Measurements from ENCODE around the gene TTC21A. TPM values are rescaled to one million over a fixed set of nuclear protein-coding genes. Genes with fewer than 3 reads are reported as not detected.

TTC21A gene
- total RNA-seq, 1 experiment from 2014 or later = 1.7 TPM

GRCh38 chr3:39121621-39122020 is 14.1 kb downstream of the TTC21A start:
- Histone ChIP-seq H3K4me1 (ENCODE audit: insufficient read depth, low read length) (no peaks in the 10 kb centered on the region; the same call in 1 of the 2 replicates), H2BK15ac (ENCODE audit: low read depth, low read length) (no peak overlapping the region), H2AFZ (ENCODE audit: low read length) (no peak overlapping the region), H3K9me3 (ENCODE audit: control insufficient read depth, low read depth, low read length) (no peaks in the 10 kb centered on the region), H4K8ac (replicated peaks; ENCODE audit: insufficient read length, low read depth, low read length) (no peak overlapping the region), H3K23me2 (ENCODE audit: insufficient read length, low read depth, low read length, poor library complexity, severe bottlenecking) (no peaks in the 10 kb centered on the region), H3K4ac (ENCODE audit: low read depth, low read length) (no peak overlapping the region), H4K20me1 (ENCODE audit: control insufficient read depth, insufficient read depth, insufficient read length) (peaks cover 4% of the 10 kb centered on the region), H2AK5ac (ENCODE audit: insufficient read length, low read length) (no peak overlapping the region), H3K27ac (ENCODE audit: insufficient read length, low read depth, low read length) (no peak overlapping the region), H2BK12ac (ENCODE audit: insufficient read length, low read depth, low read length) (no peak overlapping the region), H3K23ac (ENCODE audit: insufficient read length, low read depth, low read length) (no peak overlapping the region), H3K4me2 (ENCODE audit: insufficient read depth, insufficient read length, low read length) (no peak overlapping the region), H3K9ac (ENCODE audit: extremely low read depth, insufficient read length, low read length) (no peak overlapping the region), H3T11ph (ENCODE audit: low read length) (no peak overlapping the region), H2BK5ac (ENCODE audit: insufficient read length, low read length) (no peak overlapping the region), H3K14ac (ENCODE audit: insufficient read depth, low read length) (no peak overlapping the region), H3K56ac (ENCODE audit: insufficient read length, low read depth, low read length) (no peak overlapping the region), H3K79me2 (ENCODE audit: insufficient read depth, low read length) (no peaks in the 10 kb centered on the region), H3K27me3 (ENCODE audit: insufficient read depth, low read length) (no peaks in the 10 kb centered on the region), H2BK120ac (ENCODE audit: low read depth, low read length, poor library complexity, severe bottlenecking) (no peak overlapping the region), H2BK20ac (ENCODE audit: low read depth, low read length, poor library complexity, severe bottlenecking) (no peak overlapping the region), H4K91ac (ENCODE audit: insufficient read length, low read depth, low read length) (no peak overlapping the region), H3K18ac (ENCODE audit: insufficient read length, low read depth, low read length) (no peak overlapping the region), H4K5ac (ENCODE audit: insufficient read length, low read depth, low read length) (no peak overlapping the region), H3K79me1 (ENCODE audit: insufficient read depth, low read depth, low read length, poor library complexity, severe bottlenecking) (no peaks in the 10 kb centered on the region)
- Mint-ChIP-seq H3K27me3 (ENCODE audit: low read depth) (peaks cover 1% of the 10 kb centered on the region; the same call in 1 of the 2 replicates), H3K4me1 (peaks cover 2 to 3% of the 10 kb centered on the region in 2 experiments; a peak in 3 of 4 replicates), H3K36me3 (ENCODE audit: insufficient read depth in 1 of 3, low read depth in 3 of 3) (no peaks in the 10 kb centered on the region), H3K9me3 (no peaks in the 10 kb centered on the region), H3K27ac (no peak overlapping the region), H3K4me3 (no peak overlapping the region)
- DNase-seq = no peak
- TF ChIP-seq CTCF (conservative IDR thresholded peaks at IDR 0.05) = no peak
- WGBS (ENCODE audit: extremely low coverage, insufficient read length, low lambda C conversion rate) = no CpG with 5 or more reads among the region's 2 CpGs
